HG02943 (cell line): ENCODE data around the gene FILIP1.

Source experiments
- ATAC-seq: cut with Tn5 transposase; IDR thresholded peaks from one replicate; pipeline ENCODE4 v1.9.1; 2021; ENCODE audit warnings: mild to moderate bottlenecking, low read depth, moderate library complexity; ENCODE audit not compliant: unreplicated experiment

Gene FILIP1

GRCh38 chr6:75386050-75386770 is 107.4 kb downstream of the FILIP1 start:
- no peak for ATAC-seq

GRCh38 chr6:75384116-75384515 is 109.5 kb downstream of the FILIP1 start:
- ATAC-seq = no peak

GRCh38 chr6:75382634-75382900 is 111.0 kb downstream of the FILIP1 start:
- no peak for ATAC-seq

GRCh38 chr6:75381877-75382633 is 111.5 kb downstream of the FILIP1 start:
- no peak for ATAC-seq

- ATAC-seq = no peak
Observed at GRCh38 chr6:75379536-75379935, 114.1 kb downstream of the FILIP1 start.

- no peak for ATAC-seq
Observed at GRCh38 chr6:75378101-75378500, 115.5 kb downstream of the FILIP1 start.

- no peak for ATAC-seq
Observed at GRCh38 chr6:75377386-75377785, 116.2 kb downstream of the FILIP1 start.

GRCh38 chr6:75376347-75377024 is 117.1 kb downstream of the FILIP1 start:
- no peak for ATAC-seq

- ATAC-seq = no peak
Observed at GRCh38 chr6:75374961-75375400, 118.6 kb downstream of the FILIP1 start.

GRCh38 chr6:75372884-75373283 is 120.7 kb downstream of the FILIP1 start:
- ATAC-seq = no peak

- ATAC-seq = no peak
Observed at GRCh38 chr6:75370011-75370410, 123.6 kb downstream of the FILIP1 start.

GRCh38 chr6:75368864-75369402 is 124.7 kb downstream of the FILIP1 start:
- ATAC-seq = no peak

- no peak for ATAC-seq
Observed at GRCh38 chr6:75368151-75368779, 125.3 kb downstream of the FILIP1 start.

- no peak for ATAC-seq
Observed at GRCh38 chr6:75363304-75363703, 130.3 kb downstream of the FILIP1 start.

GRCh38 chr6:75353644-75354043 is 140.0 kb downstream of the FILIP1 start:
- ATAC-seq = no peak

GRCh38 chr6:75351570-75351969 is 142.0 kb downstream of the FILIP1 start:
- no peak for ATAC-seq

- ATAC-seq = no peak
Observed at GRCh38 chr6:75350808-75351207, 142.8 kb downstream of the FILIP1 start.

- ATAC-seq = no peak
Observed at GRCh38 chr6:75350156-75350555, 143.4 kb downstream of the FILIP1 start.

GRCh38 chr6:75349262-75349984 is 144.2 kb downstream of the FILIP1 start:
- no peak for ATAC-seq

GRCh38 chr6:75348882-75349261 is 144.7 kb downstream of the FILIP1 start:
- no peak for ATAC-seq
